HepG2 (cell line): ENCODE measurements around the gene HLA-DRA. TPM values are rescaled to one million over a fixed set of nuclear protein-coding genes. Genes with fewer than 3 reads are reported as not detected.
"Not testable (repeated sequence)": the region's sequence is repeated elsewhere in the genome, so short reads cannot be mapped to it uniquely, and the experiment has no call there.

Experiments used
- ATAC-seq: fragments of 200-7000 bp; cut with Tn5 transposase; 3 replicates; pipeline ENCODE4 v1.9.1; 2020; ENCODE audit warnings: mild to moderate bottlenecking, moderate library complexity
- BruUV-seq: library from RNA; stranded (reverse); fragments of 400-500 nt; replicated peaks from 2 replicates; lab custom pipeline; 2021; lab: Mats Ljungman, UMichigan
- CTCF ChIA-PET: fragments of 300-600 bp; formaldehyde crosslinking; extraction: SDS; loops from one replicate; lab custom pipeline; 2021; ENCODE audit warnings: low total read pairs, inconsistent platforms, low intra/inter-chr PET ratio; lab: Yijun Ruan, JAX
- POLR2A ChIA-PET: fragments of 350-600 bp; sonication (Branson Sonifier 250); formaldehyde crosslinking; loops from one replicate; lab custom pipeline; 2020; ENCODE audit warnings: antibody characterized with exemption, inconsistent platforms; lab: Yijun Ruan, JAX
- DNase-seq: peaks from one replicate; pipeline ENCODE4 v3.0.0-alpha.2; 2015; ENCODE audit warnings: low spot score
- FAIRE-seq: peaks from 3 replicates; lab custom pipeline; 2011; peaks lifted over from hg19 to GRCh38; lab: Jason Lieb, UNC
- H2AFZ ChIP-seq: one replicate; pipeline ENCODE4 v1.6.1; 2011; ENCODE audit warnings: low read length, inconsistent platforms
- H3K27ac ChIP-seq: fragments of 300-600 bp; 3 replicates; pipeline ENCODE4 v1.8.0; 2011; ENCODE audit warnings: mixed run types, mild to moderate bottlenecking, mixed read lengths, low read length, inconsistent platforms; ENCODE audit not compliant: insufficient read depth; ENCODE audit errors: extremely low read length
- H3K27me3 ChIP-seq, 2 experiments: fragments of 200-600 bp in 1 of 2; 2 replicates in 1 of 2; 3 replicates in 1 of 2; pipeline versions ENCODE4 v1.6.0 to v1.8.0; 2011; ENCODE audit warnings: low read length in 2 of 2, mild to moderate bottlenecking in 2 of 2, moderate library complexity in 2 of 2, inconsistent platforms in 1 of 2; ENCODE audit not compliant: insufficient read depth in 2 of 2, control insufficient read depth in 1 of 2
- H3K36me3 ChIP-seq, 2 experiments: fragments of 200-600 bp in 1 of 2; replicated peaks in 1 of 2; 2 replicates in 1 of 2; 3 replicates in 1 of 2; pipeline versions ENCODE4 v1.5.1 to v1.8.0; 2011; ENCODE audit warnings: low read length in 2 of 2, inconsistent platforms in 1 of 2; ENCODE audit not compliant: insufficient read depth in 2 of 2, control insufficient read depth in 1 of 2
- H3K4me1 ChIP-seq: 2 replicates; pipeline ENCODE4 v1.5.1; 2012; ENCODE audit warnings: low read length, inconsistent platforms; ENCODE audit not compliant: insufficient read depth
- H3K4me2 ChIP-seq: 2 replicates; pipeline ENCODE4 v1.6.0; 2011; ENCODE audit warnings: low read depth, low read length, inconsistent platforms
- H3K4me3 ChIP-seq, 3 experiments: fragments of 200-600 bp in 1 of 3; sonication (generic), shearing (Covaris generic) in 1 of 3; replicated peaks in 1 of 3; 2 replicates each; pipeline ENCODE4 v1.5.1; 2011 to 2016; ENCODE audit warnings: low read length in 3 of 3, inconsistent platforms in 2 of 3, low read depth in 2 of 3, mild to moderate bottlenecking in 2 of 3, control low read depth in 1 of 3, mixed read lengths in 1 of 3; ENCODE audit not compliant: insufficient read depth in 1 of 3
- H3K79me2 ChIP-seq: one replicate; pipeline ENCODE4 v1.6.1; 2011; ENCODE audit warnings: low read length, inconsistent platforms; ENCODE audit not compliant: insufficient read depth
- H3K9ac ChIP-seq: 2 replicates; pipeline ENCODE4 v1.6.0; 2011; ENCODE audit warnings: mild to moderate bottlenecking, low read depth, low read length, inconsistent platforms; ENCODE audit not compliant: insufficient read depth
- H3K9me3 ChIP-seq: 2 replicates; pipeline ENCODE4 v1.5.1; 2012; ENCODE audit warnings: mild to moderate bottlenecking, low read length
- H4K20me1 ChIP-seq: 2 replicates; pipeline ENCODE4 v1.6.0; 2011; ENCODE audit warnings: inconsistent platforms, mild to moderate bottlenecking, low read length, moderate library complexity; ENCODE audit not compliant: insufficient read depth
- ATF5 ChIP-seq: sonication (generic); formaldehyde crosslinking; IDR thresholded peaks from 2 replicates; pipeline ENCODE4 v1.4.0; 2020; ENCODE audit warnings: mild to moderate bottlenecking, low read depth, missing genetic modification reagents
- CTCF ChIP-seq: sonication (generic); formaldehyde crosslinking; IDR thresholded peaks from 2 replicates; pipeline ENCODE4 v1.5.0; 2020; ENCODE audit warnings: mild to moderate bottlenecking, missing genetic modification reagents, moderate library complexity
- IRF1 ChIP-seq: sonication (generic); formaldehyde crosslinking; IDR thresholded peaks from 2 replicates; pipeline ENCODE4 v1.4.0; 2020; ENCODE audit warnings: low read depth, mild to moderate bottlenecking, missing genetic modification reagents
- RAD21 ChIP-seq: fragments of 450-650 bp; formaldehyde crosslinking; IDR thresholded peaks from 2 replicates; pipeline ENCODE4 v1.5.0; 2020; ENCODE audit warnings: mild to moderate bottlenecking
- SMC3 ChIP-seq: IDR thresholded peaks from 2 replicates; pipeline ENCODE4 v1.6.1; 2011; ENCODE audit warnings: low read length, improper control_type of control experiment
- SMYD3 ChIP-seq: sonication (generic); formaldehyde crosslinking; IDR thresholded peaks from 2 replicates; pipeline ENCODE4 v1.8.1; 2023; ENCODE audit warnings: mild to moderate bottlenecking, missing genetic modification reagents
- STAG1 ChIP-seq: sonication (generic); formaldehyde crosslinking; IDR thresholded peaks from 2 replicates; pipeline ENCODE4 v1.4.0; 2020; ENCODE audit warnings: missing genetic modification reagents
- ZNF737 ChIP-seq: sonication (generic); formaldehyde crosslinking; IDR thresholded peaks from 2 replicates; pipeline ENCODE4 v1.5.0; 2020; ENCODE audit warnings: missing genetic modification reagents, mild to moderate bottlenecking, borderline replicate concordance
- WGBS: methylation state at CpG from one replicate; pipeline ENCODE4 v1.1.6; 2017; ENCODE audit warnings: low lambda C conversion rate; 5-methylcytosine and 5-hydroxymethylcytosine counted together
- in situ Hi-C: cut with HindIII; loops from 2 replicates; pipeline ENCODE4 v1.10.0; 2017; ENCODE audit warnings: low pct_unique_long_range_greater_than_20kb; ENCODE audit not compliant: extremely low pct_ligation_motif_present
- intact Hi-C: fragments of 100-400 bp; cut with micrococcal nuclease; formaldehyde crosslinking; loops from one replicate; pipeline ENCODE4 v1.10.0; 2022; ENCODE audit not compliant: unreplicated experiment
- polyA plus RNA-seq, 8 experiments: library from polyadenylated mRNA; depleted of rRNA in 3 of 8; stranded (reverse) in 7 of 8; unstranded in 1 of 8; fragments of >200 nt; fragmentation: Illumina TruSeq in 4 of 8; extraction: Trizol in 4 of 8; gene quantifications; 2 replicates each; pipeline versions ENCODE4 v1.2.1 to v1.2.3, GENCODE V29; 2011 to 2016; ENCODE audit warnings: low read depth in 4 of 8, missing spikeins in 1 of 8, mixed read lengths in 1 of 8; ENCODE audit not compliant: insufficient read depth in 1 of 8
- total RNA-seq, 5 experiments: library from RNA; depleted of rRNA; stranded (reverse); fragments of >200 nt; fragmentation: Illumina TruSeq; extraction: Trizol; gene quantifications; 2 replicates each; pipeline ENCODE4 v1.2.3, GENCODE V29; 2016; ENCODE audit warnings: low read depth in 1 of 5
- TF ChIP-seq, protein P1 (sequence below): sonication (generic); formaldehyde crosslinking; conservative IDR thresholded peaks from 2 replicates; pipeline ENCODE4 v1.4.0; 2020; ENCODE audit warnings: missing genetic modification reagents

Gene HLA-DRA
- total and polyA plus RNA-seq, 2 of the 13 experiments (the other 11 are each of a cell fraction or from before 2014, with no cell fraction given): not detected

DNA sequence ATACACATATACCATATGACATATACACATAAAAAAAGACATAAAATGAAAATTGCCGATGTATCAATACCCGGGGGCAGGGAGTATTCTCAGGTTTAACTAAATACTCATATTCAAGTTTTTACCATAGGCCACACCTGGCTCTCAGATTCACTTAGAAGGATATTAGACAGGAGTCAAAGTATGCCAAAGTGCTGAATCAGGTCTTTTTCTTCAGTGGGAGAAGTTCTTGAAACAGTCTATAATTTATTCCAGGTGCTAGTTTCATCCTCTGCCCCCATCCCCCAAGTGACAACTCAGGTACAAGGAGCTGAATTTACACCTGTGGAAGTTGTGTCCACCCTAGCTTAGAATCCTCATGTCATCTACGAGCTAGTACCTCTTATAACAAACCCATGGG is 8.5 kb upstream of the HLA-DRA start (continued):
- no peak for TF ChIP-seq SMYD3 (CRISPR knock-in tag)

DNA sequence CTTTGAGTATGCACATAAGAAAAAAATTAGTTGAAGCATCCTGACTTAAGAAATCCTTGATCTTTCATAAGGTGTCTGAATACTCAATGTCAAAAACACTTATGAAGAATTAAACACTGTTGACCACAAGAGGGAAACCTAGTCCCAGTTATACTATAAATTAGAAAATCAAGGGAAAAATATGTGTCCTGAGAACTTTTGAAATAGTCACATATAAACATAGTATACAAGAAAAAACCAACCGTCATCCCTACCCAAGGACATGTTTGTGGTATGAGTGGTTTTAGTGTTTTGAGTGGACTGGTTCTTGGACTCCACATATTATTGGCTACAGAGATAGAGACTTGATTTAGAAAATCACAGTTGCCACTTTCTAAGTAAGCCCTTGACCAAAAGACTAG is 7.6 kb upstream of the HLA-DRA start:
- in situ Hi-C loops (no loop called here), intact Hi-C loops (loop anchor here (1.0 to 5.0 kb wide), 3 partner anchors 15 to 354 kb away; no protein-coding TSS in a partner anchor)
- no peaks in the 10 kb centered on the region for H3K36me3 ChIP-seq
- CTCF ChIA-PET: interaction anchor here (0.9 to 2.4 kb wide), 6 partner anchors 19 to 436 kb away, joined by 3 to 18 read pairs (median 5); no protein-coding TSS in a partner anchor
- POLR2A ChIA-PET: no interaction called here
- DNase-seq (peak; percentile 27), FAIRE-seq (no peak), ATAC-seq (no peak)
- no peak overlapping the region for H3K4me3 ChIP-seq
- H3K79me2 ChIP-seq: no peaks in the 10 kb centered on the region
- TF ChIP-seq ATF5 (CRISPR knock-in tag): no peak
- peak; percentile 64 for TF ChIP-seq STAG1 (CRISPR knock-in tag)
- peak; percentile 60 for TF ChIP-seq SMC3
- 0 out of 2 replicates have a peak, but pooled peaks have one; percentile 19 for TF ChIP-seq RAD21 (CRISPR knock-in tag)
- no peak for TF ChIP-seq IRF1 (CRISPR knock-in tag)
- peak; percentile 35 for TF ChIP-seq CTCF (CRISPR knock-in tag)
- TF ChIP-seq, protein P1, sequence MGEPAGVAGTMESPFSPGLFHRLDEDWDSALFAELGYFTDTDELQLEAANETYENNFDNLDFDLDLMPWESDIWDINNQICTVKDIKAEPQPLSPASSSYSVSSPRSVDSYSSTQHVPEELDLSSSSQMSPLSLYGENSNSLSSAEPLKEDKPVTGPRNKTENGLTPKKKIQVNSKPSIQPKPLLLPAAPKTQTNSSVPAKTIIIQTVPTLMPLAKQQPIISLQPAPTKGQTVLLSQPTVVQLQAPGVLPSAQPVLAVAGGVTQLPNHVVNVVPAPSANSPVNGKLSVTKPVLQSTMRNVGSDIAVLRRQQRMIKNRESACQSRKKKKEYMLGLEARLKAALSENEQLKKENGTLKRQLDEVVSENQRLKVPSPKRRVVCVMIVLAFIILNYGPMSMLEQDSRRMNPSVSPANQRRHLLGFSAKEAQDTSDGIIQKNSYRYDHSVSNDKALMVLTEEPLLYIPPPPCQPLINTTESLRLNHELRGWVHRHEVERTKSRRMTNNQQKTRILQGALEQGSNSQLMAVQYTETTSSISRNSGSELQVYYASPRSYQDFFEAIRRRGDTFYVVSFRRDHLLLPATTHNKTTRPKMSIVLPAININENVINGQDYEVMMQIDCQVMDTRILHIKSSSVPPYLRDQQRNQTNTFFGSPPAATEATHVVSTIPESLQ (CRISPR knock-in tag): no peak
- TF ChIP-seq ZNF737 (CRISPR knock-in tag): no peak
- no peaks in the 10 kb centered on the region for H4K20me1 ChIP-seq
- H3K27ac ChIP-seq: no peak overlapping the region
- H3K27me3 ChIP-seq: no peaks in the 10 kb centered on the region; a peak in 1 of 5 replicates
- H3K4me1 ChIP-seq: peaks cover 6% of the 10 kb centered on the region
- H3K4me2 ChIP-seq: no peak overlapping the region
- H3K9me3 ChIP-seq: no peaks in the 10 kb centered on the region
- H3K9ac ChIP-seq: no peak overlapping the region
- BruUV-seq: no TSS peak
- no peak overlapping the region for H2AFZ ChIP-seq
- WGBS: 0% methylated on average over 1 of the region's 1 CpG

DNA sequence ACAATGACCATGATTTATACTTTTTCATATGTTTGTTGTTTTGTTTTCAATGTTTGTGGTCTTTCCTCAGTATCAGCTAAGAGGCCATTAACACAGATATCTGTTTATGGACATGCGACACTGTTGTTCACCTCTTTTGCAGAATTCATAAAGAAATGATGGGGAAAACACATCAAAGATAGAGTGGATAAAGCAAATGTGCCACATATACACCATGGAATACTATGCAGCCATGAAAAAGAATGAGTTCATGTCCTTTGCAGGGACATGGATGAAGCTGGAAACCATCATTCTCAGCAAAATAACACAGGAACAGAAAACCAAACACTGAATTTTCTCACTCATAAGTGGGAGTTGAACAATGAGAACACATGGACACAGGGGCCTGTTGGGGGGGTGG is 5.7 kb upstream of the HLA-DRA start:
- H4K20me1 ChIP-seq, H3K4me2 ChIP-seq, ATAC-seq, H3K27me3 ChIP-seq, in situ Hi-C loops, BruUV-seq, H3K79me2 ChIP-seq, FAIRE-seq, H2AFZ ChIP-seq, H3K4me1 ChIP-seq, CTCF ChIA-PET, H3K36me3 ChIP-seq, H3K9me3 ChIP-seq, H3K4me3 ChIP-seq, H3K27ac ChIP-seq, H3K9ac ChIP-seq, POLR2A ChIA-PET, DNase-seq: not testable (repeated sequence)
- 4% methylated on average over 1 of the region's 1 CpG for WGBS
- intact Hi-C loops: loop anchor here (5.0 kb wide), 1 partner anchor 263 kb away; no protein-coding TSS in a partner anchor
